NB4 (cell line): Measurements from ENCODE around the gene CISD3.

Source experiments
- MYC ChIP-seq: IDR thresholded peaks from 2 replicates; pipeline ENCODE4 v1.6.1; 2011; ENCODE audit warnings: low read depth, low read length
- POLR2A ChIP-seq: IDR thresholded peaks from 2 replicates; pipeline ENCODE4 v1.6.1; 2011; ENCODE audit warnings: mild to moderate bottlenecking; ENCODE audit not compliant: insufficient read length; ENCODE audit errors: extremely low read depth
- TF ChIP-seq, protein P1 (sequence below): IDR thresholded peaks from one replicate; pipeline ENCODE4 v1.5.1; 2012; ENCODE audit warnings: low read depth, low read length

DNA sequence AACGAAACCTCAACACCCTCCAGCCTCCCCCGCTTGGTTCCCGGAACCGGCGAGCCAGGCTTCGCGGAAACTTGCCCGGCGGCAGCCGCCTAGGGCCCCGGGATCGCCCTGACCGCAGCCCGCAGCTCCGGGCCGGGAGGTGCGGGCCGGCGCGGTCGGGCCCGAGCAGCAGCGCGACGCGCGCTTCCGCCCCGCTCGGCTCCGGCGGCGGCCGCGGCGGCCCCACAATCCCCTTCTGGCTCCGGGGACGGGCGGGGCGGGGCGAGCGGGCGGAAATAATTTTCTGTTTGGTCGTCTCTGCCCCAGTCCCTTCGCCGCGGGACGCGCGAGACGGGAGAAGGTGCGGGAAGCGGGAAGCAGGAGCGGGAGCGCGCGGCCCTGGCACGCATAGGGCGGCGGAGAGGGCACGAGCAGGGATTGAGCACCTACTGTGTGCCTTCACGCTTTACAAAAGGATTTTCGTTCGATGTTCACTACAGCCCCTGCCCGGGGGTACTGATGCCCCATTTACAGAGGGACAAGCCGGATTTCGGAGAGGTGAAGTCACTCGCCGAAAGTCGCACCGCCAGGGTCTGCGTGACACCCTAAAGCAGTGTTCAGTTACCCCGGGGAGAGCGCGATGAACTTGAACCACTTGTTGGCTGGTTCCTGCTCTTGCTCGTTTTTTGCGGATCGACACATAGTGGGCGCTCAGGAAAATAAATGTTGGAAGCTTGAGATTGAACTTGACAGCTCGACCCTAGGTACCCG, 27.8 kb upstream of the CISD3 start:
- TF ChIP-seq, protein P1, sequence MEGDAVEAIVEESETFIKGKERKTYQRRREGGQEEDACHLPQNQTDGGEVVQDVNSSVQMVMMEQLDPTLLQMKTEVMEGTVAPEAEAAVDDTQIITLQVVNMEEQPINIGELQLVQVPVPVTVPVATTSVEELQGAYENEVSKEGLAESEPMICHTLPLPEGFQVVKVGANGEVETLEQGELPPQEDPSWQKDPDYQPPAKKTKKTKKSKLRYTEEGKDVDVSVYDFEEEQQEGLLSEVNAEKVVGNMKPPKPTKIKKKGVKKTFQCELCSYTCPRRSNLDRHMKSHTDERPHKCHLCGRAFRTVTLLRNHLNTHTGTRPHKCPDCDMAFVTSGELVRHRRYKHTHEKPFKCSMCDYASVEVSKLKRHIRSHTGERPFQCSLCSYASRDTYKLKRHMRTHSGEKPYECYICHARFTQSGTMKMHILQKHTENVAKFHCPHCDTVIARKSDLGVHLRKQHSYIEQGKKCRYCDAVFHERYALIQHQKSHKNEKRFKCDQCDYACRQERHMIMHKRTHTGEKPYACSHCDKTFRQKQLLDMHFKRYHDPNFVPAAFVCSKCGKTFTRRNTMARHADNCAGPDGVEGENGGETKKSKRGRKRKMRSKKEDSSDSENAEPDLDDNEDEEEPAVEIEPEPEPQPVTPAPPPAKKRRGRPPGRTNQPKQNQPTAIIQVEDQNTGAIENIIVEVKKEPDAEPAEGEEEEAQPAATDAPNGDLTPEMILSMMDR, result no peak
- TF ChIP-seq POLR2A, result no peak
- no peak; the same call in 1 of the 2 replicates for TF ChIP-seq MYC
